Measurements from ENCODE around the gene CD9.

DNA sequence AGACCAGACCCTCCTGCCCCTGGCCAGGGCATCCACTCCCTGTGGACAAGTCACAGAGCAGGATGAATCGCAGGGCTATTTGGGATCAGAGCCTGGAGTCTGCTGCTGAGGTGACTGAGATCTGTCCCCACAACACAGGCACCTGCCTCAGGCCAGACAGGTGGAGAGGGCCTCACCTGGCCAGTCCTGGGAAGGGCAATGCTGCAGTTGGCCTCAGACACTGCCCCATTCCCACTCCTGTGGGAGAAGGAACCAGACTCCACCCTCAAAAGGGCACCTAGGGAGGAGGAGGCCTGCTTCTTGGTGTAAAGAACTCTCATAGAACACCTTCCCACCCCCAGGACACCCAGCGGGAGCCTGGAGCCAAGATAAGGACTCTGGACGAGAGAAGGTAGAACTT is 62.0 kb downstream of the CD9 start:
- TF ChIP-seq CTCF (IDR thresholded peaks at IDR 0.05; ENCODE audit: borderline replicate concordance, extremely low read depth, low read length, poor library complexity, severe bottlenecking): no peak
- TF ChIP-seq EZH2 (IDR thresholded peaks at IDR 0.05; ENCODE audit: borderline replicate concordance, low read depth, low read length, severe bottlenecking): no peak

Measured in DND-41 (cell line).